HEK293 (cell line): Measurements from ENCODE around the gene ACKR3.

Source experiments
- CTCF ChIA-PET: fragments of 350-600 bp; formaldehyde crosslinking; extraction: SDS; loops from one replicate; lab custom pipeline; 2021; ENCODE audit warnings: antibody characterized with exemption; lab: Yijun Ruan, JAX
- POLR2A ChIA-PET: fragments of 300-600 bp; formaldehyde crosslinking; extraction: SDS; loops from one replicate; lab custom pipeline; 2020; ENCODE audit warnings: antibody characterized with exemption, inconsistent platforms; lab: Yijun Ruan, JAX
- H3K27ac ChIP-seq: fragments of 200-500 bp; sonication (Bioruptor generic); 2 replicates; pipeline ENCODE4 v1.5.1; 2014; ENCODE audit warnings: low read depth, low read length, control low read depth, inconsistent platforms; ENCODE audit errors: extremely low read depth
- H3K36me3 ChIP-seq, 2 experiments: fragments of 200-500 bp in 1 of 2; sonication (Bioruptor generic) in 1 of 2; 1 replicate in 1 of 2; 2 replicates in 1 of 2; pipeline ENCODE4 v1.5.1; 2014 to 2017; ENCODE audit warnings: inconsistent platforms in 2 of 2, low read length in 2 of 2; ENCODE audit not compliant: control insufficient read depth in 2 of 2, insufficient read depth in 1 of 2
- H3K4me1 ChIP-seq: fragments of 200-500 bp; sonication (Bioruptor generic); 2 replicates; pipeline ENCODE4 v1.5.1; 2014; ENCODE audit warnings: mild to moderate bottlenecking, low read length, inconsistent platforms; ENCODE audit not compliant: control insufficient read depth, insufficient read depth
- H3K4me3 ChIP-seq: 2 replicates; pipeline ENCODE4 v1.5.1; 2011; ENCODE audit warnings: low read depth, mild to moderate bottlenecking, control low read depth, low read length, moderate library complexity
- H3K9me3 ChIP-seq: fragments of 200-500 bp; sonication (Bioruptor generic); 2 replicates; pipeline ENCODE4 v1.5.1; 2014; ENCODE audit warnings: low read depth, low read length, inconsistent platforms; ENCODE audit not compliant: control insufficient read depth, insufficient read depth
- HOXA7 ChIP-seq: sonication (generic); formaldehyde crosslinking; IDR thresholded peaks from 2 replicates; pipeline ENCODE4 v1.8.1; 2022; ENCODE audit warnings: missing genetic modification reagents, borderline replicate concordance
- HOXC10 ChIP-seq: sonication (generic); formaldehyde crosslinking; IDR thresholded peaks from 2 replicates; pipeline ENCODE4 v1.8.1; 2023; ENCODE audit warnings: mild to moderate bottlenecking, missing genetic modification reagents
- KLF16 ChIP-seq: fragments of 450-650 bp; formaldehyde crosslinking; IDR thresholded peaks from 2 replicates; pipeline ENCODE4 v1.5.1; 2017; ENCODE audit warnings: missing biosample characterization, missing genetic modification characterization
- PRDM1 ChIP-seq: fragments of 450-650 bp; formaldehyde crosslinking; IDR thresholded peaks from 2 replicates; pipeline ENCODE4; 2016; ENCODE audit warnings: missing biosample characterization, missing genetic modification characterization
- ZBTB1 ChIP-seq: fragments of 450-650 bp; formaldehyde crosslinking; IDR thresholded peaks from 2 replicates; pipeline ENCODE4 v1.5.1; 2016; ENCODE audit warnings: missing biosample characterization, missing genetic modification characterization
- ZBTB17 ChIP-seq: fragments of 450-650 bp; formaldehyde crosslinking; IDR thresholded peaks from 2 replicates; pipeline ENCODE4 v1.5.1; 2016; ENCODE audit warnings: missing biosample characterization, missing genetic modification characterization
- ZFHX2 ChIP-seq: fragments of 450-650 bp; formaldehyde crosslinking; conservative IDR thresholded peaks from 2 replicates; pipeline ENCODE4 v1.5.1; 2016; ENCODE audit warnings: missing biosample characterization, missing genetic modification characterization
- ZFP37 ChIP-seq: fragments of 450-650 bp; formaldehyde crosslinking; IDR thresholded peaks from 2 replicates; pipeline ENCODE4 v1.5.1; 2016; ENCODE audit warnings: missing biosample characterization, missing genetic modification characterization
- ZNF114 ChIP-seq: fragments of 450-650 bp; formaldehyde crosslinking; IDR thresholded peaks from 2 replicates; pipeline ENCODE4 v1.5.0; 2017; ENCODE audit warnings: missing biosample characterization, missing genetic modification characterization
- ZNF169 ChIP-seq: fragments of 450-650 bp; formaldehyde crosslinking; IDR thresholded peaks from 2 replicates; pipeline ENCODE4 v1.5.1; 2016; ENCODE audit warnings: missing biosample characterization, missing genetic modification characterization
- ZNF19 ChIP-seq: fragments of 450-650 bp; formaldehyde crosslinking; IDR thresholded peaks from 2 replicates; pipeline ENCODE4; 2016; ENCODE audit warnings: missing biosample characterization, missing genetic modification characterization, low read depth
- ZNF23 ChIP-seq: fragments of 450-650 bp; formaldehyde crosslinking; IDR thresholded peaks from 2 replicates; pipeline ENCODE4 v1.5.1; 2016; ENCODE audit warnings: missing biosample characterization, missing genetic modification characterization, borderline replicate concordance
- ZNF239 ChIP-seq: fragments of 450-650 bp; formaldehyde crosslinking; IDR thresholded peaks from 2 replicates; pipeline ENCODE4 v1.5.1; 2016; ENCODE audit warnings: missing biosample characterization, missing genetic modification characterization
- ZNF248 ChIP-seq: fragments of 450-650 bp; formaldehyde crosslinking; IDR thresholded peaks from 2 replicates; pipeline ENCODE4 v1.5.1; 2017; ENCODE audit warnings: missing biosample characterization, missing genetic modification characterization
- ZNF26 ChIP-seq: fragments of 450-650 bp; formaldehyde crosslinking; IDR thresholded peaks from 2 replicates; pipeline ENCODE4 v1.5.1; 2016; ENCODE audit warnings: missing biosample characterization, missing genetic modification characterization
- ZNF416 ChIP-seq: fragments of 450-650 bp; formaldehyde crosslinking; IDR thresholded peaks from 2 replicates; pipeline ENCODE4 v1.5.1; 2016; ENCODE audit warnings: missing biosample characterization, missing genetic modification characterization
- ZNF423 ChIP-seq: fragments of 450-650 bp; formaldehyde crosslinking; IDR thresholded peaks from 2 replicates; pipeline ENCODE4 v1.5.1; 2016; ENCODE audit warnings: missing biosample characterization, missing genetic modification characterization
- ZNF529 ChIP-seq: fragments of 450-650 bp; formaldehyde crosslinking; IDR thresholded peaks from 2 replicates; pipeline ENCODE4 v1.5.1; 2017; ENCODE audit warnings: missing genetic modification characterization, missing biosample characterization; ENCODE audit not compliant: insufficient replicate concordance
- ZNF548 ChIP-seq: fragments of 450-650 bp; formaldehyde crosslinking; IDR thresholded peaks from 2 replicates; pipeline ENCODE4 v1.5.1; 2016; ENCODE audit warnings: missing biosample characterization, missing genetic modification characterization
- ZNF596 ChIP-seq: fragments of 450-650 bp; IDR thresholded peaks from 2 replicates; pipeline ENCODE4 v1.5.0; 2018; ENCODE audit warnings: missing biosample characterization, mild to moderate bottlenecking, missing genetic modification characterization, moderate library complexity
- ZNF600 ChIP-seq: fragments of 450-650 bp; formaldehyde crosslinking; IDR thresholded peaks from 2 replicates; pipeline ENCODE4 v1.5.1; 2016; ENCODE audit warnings: missing biosample characterization, missing genetic modification characterization
- ZNF624 ChIP-seq: fragments of 450-650 bp; formaldehyde crosslinking; IDR thresholded peaks from 2 replicates; pipeline ENCODE4 v1.5.1; 2017; ENCODE audit warnings: missing biosample characterization, missing genetic modification characterization
- ZNF677 ChIP-seq: fragments of 450-650 bp; IDR thresholded peaks from 2 replicates; pipeline ENCODE4 v1.5.0; 2018; ENCODE audit warnings: missing biosample characterization, mild to moderate bottlenecking, missing genetic modification characterization, moderate library complexity
- ZNF776 ChIP-seq: fragments of 450-650 bp; formaldehyde crosslinking; IDR thresholded peaks from 2 replicates; pipeline ENCODE4 v1.5.0; 2017; ENCODE audit warnings: missing biosample characterization, missing genetic modification characterization, borderline replicate concordance
- ZNF843 ChIP-seq: fragments of 450-650 bp; formaldehyde crosslinking; IDR thresholded peaks from 2 replicates; pipeline ENCODE4 v1.5.1; 2016; ENCODE audit warnings: missing biosample characterization, missing genetic modification characterization
- ZSCAN16 ChIP-seq: fragments of 450-650 bp; formaldehyde crosslinking; IDR thresholded peaks from 2 replicates; pipeline ENCODE4 v1.5.1; 2016; ENCODE audit warnings: missing biosample characterization, missing genetic modification characterization
- ZSCAN30 ChIP-seq: fragments of 450-650 bp; IDR thresholded peaks from 2 replicates; pipeline ENCODE4 v1.5.1; 2018; ENCODE audit warnings: missing biosample characterization, mild to moderate bottlenecking, missing genetic modification characterization, moderate library complexity
- TF ChIP-seq, protein P1 (sequence below): fragments of 450-650 bp; IDR thresholded peaks from 2 replicates; pipeline ENCODE4 v1.5.1; 2018; ENCODE audit warnings: missing biosample characterization, missing genetic modification characterization
- TF ChIP-seq, protein P2 (sequence below): fragments of 450-650 bp; formaldehyde crosslinking; IDR thresholded peaks from 2 replicates; pipeline ENCODE4; 2016; ENCODE audit warnings: missing biosample characterization, missing genetic modification characterization
- TF ChIP-seq, protein P3 (sequence below): fragments of 450-650 bp; formaldehyde crosslinking; IDR thresholded peaks from 2 replicates; pipeline ENCODE4 v1.5.1; 2017; ENCODE audit warnings: missing biosample characterization, missing genetic modification characterization
- TF ChIP-seq, protein P4 (sequence below): sonication (generic); formaldehyde crosslinking; IDR thresholded peaks from 2 replicates; pipeline ENCODE4 v1.8.1; 2022; ENCODE audit warnings: mild to moderate bottlenecking, moderate library complexity, missing genetic modification reagents

Gene ACKR3

GRCh38 chr2:236621786-236622185 lies 52.2 kb downstream of the ACKR3 start:
- no peaks in the 10 kb centered on the region for H3K4me1 ChIP-seq
- H3K9me3 ChIP-seq = no peaks in the 10 kb centered on the region
- no peaks in the 10 kb centered on the region for H3K36me3 ChIP-seq
- TF ChIP-seq ZNF548 (tag by site-specific recombination) = no peak
- no peak overlapping the region for H3K4me3 ChIP-seq
- ChIA-PET CTCF (no interaction called here), POLR2A (no interaction called here)
- no peak overlapping the region for H3K27ac ChIP-seq

DNA sequence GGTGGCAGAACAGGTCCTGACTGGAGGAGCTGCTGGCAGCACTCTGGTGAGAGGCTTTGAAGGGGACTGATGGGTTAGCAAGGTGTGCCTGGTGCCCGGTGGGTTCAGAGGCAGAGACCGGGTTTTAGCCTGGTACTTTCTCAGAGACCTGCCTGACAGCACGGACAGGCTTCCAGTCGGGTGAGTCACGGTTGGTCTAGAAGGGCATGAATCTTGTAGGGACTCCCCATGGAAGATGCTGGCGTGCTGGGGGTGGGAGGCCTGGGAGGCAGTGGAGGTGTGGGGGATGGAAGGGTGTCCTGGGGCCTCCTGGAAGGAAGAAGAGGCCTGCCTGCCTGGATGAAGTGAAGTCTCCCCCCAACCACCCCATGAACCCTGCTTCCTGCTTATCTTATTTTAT lies 52.6 kb downstream of the ACKR3 start:
- Histone ChIP-seq H3K27ac (no peak overlapping the region), H3K4me3 (no peak overlapping the region), H3K9me3 (no peaks in the 10 kb centered on the region), H3K36me3 (no peaks in the 10 kb centered on the region), H3K4me1 (no peaks in the 10 kb centered on the region)
- CTCF ChIA-PET = no interaction called here
- TF ChIP-seq HOXA7 (no peak), ZNF19 (no peak), ZNF169 (tag by site-specific recombination) (no peak), ZNF114 (tag by site-specific recombination) (no peak), ZNF248 (tag by site-specific recombination) (no peak), ZNF416 (tag by site-specific recombination) (no peak), ZFHX2 (tag by site-specific recombination) (no peak), ZNF624 (no peak), ZNF423 (no peak), ZNF239 (no peak), ZBTB17 (no peak), ZNF529 (tag by site-specific recombination) (no peak), ZNF843 (tag by site-specific recombination) (no peak), ZBTB1 (tag by site-specific recombination) (no peak)
- TF ChIP-seq, protein P1, sequence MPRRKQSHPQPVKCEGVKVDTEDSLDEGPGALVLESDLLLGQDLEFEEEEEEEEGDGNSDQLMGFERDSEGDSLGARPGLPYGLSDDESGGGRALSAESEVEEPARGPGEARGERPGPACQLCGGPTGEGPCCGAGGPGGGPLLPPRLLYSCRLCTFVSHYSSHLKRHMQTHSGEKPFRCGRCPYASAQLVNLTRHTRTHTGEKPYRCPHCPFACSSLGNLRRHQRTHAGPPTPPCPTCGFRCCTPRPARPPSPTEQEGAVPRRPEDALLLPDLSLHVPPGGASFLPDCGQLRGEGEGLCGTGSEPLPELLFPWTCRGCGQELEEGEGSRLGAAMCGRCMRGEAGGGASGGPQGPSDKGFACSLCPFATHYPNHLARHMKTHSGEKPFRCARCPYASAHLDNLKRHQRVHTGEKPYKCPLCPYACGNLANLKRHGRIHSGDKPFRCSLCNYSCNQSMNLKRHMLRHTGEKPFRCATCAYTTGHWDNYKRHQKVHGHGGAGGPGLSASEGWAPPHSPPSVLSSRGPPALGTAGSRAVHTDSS = no peak
- TF ChIP-seq, protein P2, sequence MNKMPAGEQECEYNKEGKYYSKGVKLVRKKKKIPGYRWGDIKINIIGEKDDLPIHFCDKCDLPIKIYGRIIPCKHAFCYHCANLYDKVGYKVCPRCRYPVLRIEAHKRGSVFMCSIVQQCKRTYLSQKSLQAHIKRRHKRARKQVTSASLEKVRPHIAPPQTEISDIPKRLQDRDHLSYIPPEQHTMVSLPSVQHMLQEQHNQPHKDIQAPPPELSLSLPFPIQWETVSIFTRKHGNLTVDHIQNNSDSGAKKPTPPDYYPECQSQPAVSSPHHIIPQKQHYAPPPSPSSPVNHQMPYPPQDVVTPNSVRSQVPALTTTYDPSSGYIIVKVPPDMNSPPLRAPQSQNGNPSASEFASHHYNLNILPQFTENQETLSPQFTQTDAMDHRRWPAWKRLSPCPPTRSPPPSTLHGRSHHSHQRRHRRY (tag by site-specific recombination) = no peak
- POLR2A ChIA-PET = no interaction called here

DNA sequence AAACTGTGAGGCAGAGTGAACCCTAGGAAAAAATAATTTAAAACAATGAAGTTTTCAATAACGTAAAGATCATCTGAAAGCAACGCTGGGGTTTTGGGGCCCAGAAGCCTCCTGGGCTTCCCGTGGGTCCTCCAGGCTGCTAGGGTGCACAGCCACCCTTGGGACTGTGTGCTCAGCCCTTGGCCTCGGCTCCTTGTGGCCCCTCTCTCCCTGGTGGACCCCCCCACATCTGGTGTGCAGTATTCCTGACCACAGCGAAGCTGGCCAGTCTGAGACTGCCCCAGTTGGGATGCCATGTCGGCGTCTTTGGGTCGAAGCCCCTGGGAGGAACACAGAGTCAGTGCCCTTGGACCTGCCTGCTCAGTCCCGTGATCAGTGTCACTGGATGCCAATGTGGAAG lies 53.0 kb downstream of the ACKR3 start:
- Histone ChIP-seq H3K9me3 (no peaks in the 10 kb centered on the region), H3K36me3 (no peaks in the 10 kb centered on the region), H3K4me1 (no peaks in the 10 kb centered on the region), H3K27ac (no peak overlapping the region), H3K4me3 (no peak overlapping the region)
- POLR2A ChIA-PET = no interaction called here
- CTCF ChIA-PET = no interaction called here
- TF ChIP-seq HOXC10 (no peak), ZFP37 (tag by site-specific recombination) (no peak), KLF16 (tag by site-specific recombination) (no peak), ZNF776 (tag by site-specific recombination) (no peak), ZNF26 (tag by site-specific recombination) (no peak), ZNF677 (tag by site-specific recombination) (no peak), ZSCAN16 (tag by site-specific recombination) (no peak), PRDM1 (tag by site-specific recombination) (no peak), ZSCAN30 (no peak), ZNF600 (no peak), ZNF596 (tag by site-specific recombination) (no peak), ZNF23 (tag by site-specific recombination) (no peak), ZNF114 (tag by site-specific recombination) (no peak)
- TF ChIP-seq, protein P3, sequence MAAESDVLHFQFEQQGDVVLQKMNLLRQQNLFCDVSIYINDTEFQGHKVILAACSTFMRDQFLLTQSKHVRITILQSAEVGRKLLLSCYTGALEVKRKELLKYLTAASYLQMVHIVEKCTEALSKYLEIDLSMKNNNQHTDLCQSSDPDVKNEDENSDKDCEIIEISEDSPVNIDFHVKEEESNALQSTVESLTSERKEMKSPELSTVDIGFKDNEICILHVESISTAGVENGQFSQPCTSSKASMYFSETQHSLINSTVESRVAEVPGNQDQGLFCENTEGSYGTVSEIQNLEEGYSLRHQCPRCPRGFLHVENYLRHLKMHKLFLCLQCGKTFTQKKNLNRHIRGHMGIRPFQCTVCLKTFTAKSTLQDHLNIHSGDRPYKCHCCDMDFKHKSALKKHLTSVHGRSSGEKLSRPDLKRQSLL (tag by site-specific recombination) = no peak
- TF ChIP-seq, protein P4, sequence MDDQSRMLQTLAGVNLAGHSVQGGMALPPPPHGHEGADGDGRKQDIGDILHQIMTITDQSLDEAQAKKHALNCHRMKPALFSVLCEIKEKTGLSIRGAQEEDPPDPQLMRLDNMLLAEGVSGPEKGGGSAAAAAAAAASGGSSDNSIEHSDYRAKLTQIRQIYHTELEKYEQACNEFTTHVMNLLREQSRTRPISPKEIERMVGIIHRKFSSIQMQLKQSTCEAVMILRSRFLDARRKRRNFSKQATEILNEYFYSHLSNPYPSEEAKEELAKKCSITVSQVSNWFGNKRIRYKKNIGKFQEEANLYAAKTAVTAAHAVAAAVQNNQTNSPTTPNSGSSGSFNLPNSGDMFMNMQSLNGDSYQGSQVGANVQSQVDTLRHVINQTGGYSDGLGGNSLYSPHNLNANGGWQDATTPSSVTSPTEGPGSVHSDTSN = no peak
